NCI-H128 (cell line): ENCODE results near the gene CD5L.

Source experiments
- DNase-seq: peaks from one replicate; lab custom pipeline; 2025; ENCODE audit not compliant: unreplicated experiment; lab: John Stamatoyannopoulos, UW

CD5L gene

GRCh38 chr1:157841708-157842107 is at the start of gene CD5L:
TSS of gene CD5L (minus strand) at chr1:157841808. CDS start at chr1:157841701, 107 bp downstream.
- DNase-seq, result no peak

GRCh38 chr1:157882580-157882979 is 41.0 kb upstream of the CD5L start:
- DNase-seq, result no peak

GRCh38 chr1:157880621-157881020 is 39.0 kb upstream of the CD5L start:
- no peak for DNase-seq

- DNase-seq, result no peak
These were observed 36.5 kb upstream of the CD5L start for GRCh38 chr1:157878059-157878458.

- DNase-seq, result no peak
These were observed 28.9 kb upstream of the CD5L start for GRCh38 chr1:157870490-157870889.

GRCh38 chr1:157868654-157869053 is 27.0 kb upstream of the CD5L start:
- DNase-seq, result no peak

GRCh38 chr1:157862114-157863070 is 20.8 kb upstream of the CD5L start:
- no peak for DNase-seq

GRCh38 chr1:157856538-157856937 is 14.9 kb upstream of the CD5L start:
- DNase-seq, result no peak

GRCh38 chr1:157852476-157852875 is 10.9 kb upstream of the CD5L start:
- DNase-seq, result no peak

- no peak for DNase-seq
These were observed 7.7 kb upstream of the CD5L start for GRCh38 chr1:157849229-157849875.

GRCh38 chr1:157844089-157844830 is 2.7 kb upstream of the CD5L start:
- DNase-seq, result no peak

GRCh38 chr1:157842939-157843338 is 1.3 kb upstream of the CD5L start:
- DNase-seq, result no peak

- DNase-seq, result no peak
These were observed 2.6 kb downstream of the CD5L start for GRCh38 chr1:157838966-157839365.

GRCh38 chr1:157834430-157834829 is 7.2 kb downstream of the CD5L start:
- no peak for DNase-seq

- no peak for DNase-seq
These were observed 8.5 kb downstream of the CD5L start for GRCh38 chr1:157833145-157833544.

- no peak for DNase-seq
These were observed 9.5 kb downstream of the CD5L start for GRCh38 chr1:157831968-157832626.

- no peak for DNase-seq
These were observed 10.7 kb downstream of the CD5L start for GRCh38 chr1:157830887-157831286.

- no peak for DNase-seq
These were observed 11.9 kb downstream of the CD5L start for GRCh38 chr1:157829711-157830110.

GRCh38 chr1:157829210-157829609 is 12.4 kb downstream of the CD5L start:
- no peak for DNase-seq

GRCh38 chr1:157820299-157820698 is 21.3 kb downstream of the CD5L start:
- DNase-seq, result no peak

- DNase-seq, result no peak
These were observed 21.7 kb downstream of the CD5L start, which contains the start of gene FCRL1 for GRCh38 chr1:157819896-157820295. TSS of gene FCRL1 (minus strand) at chr1:157820120. CDS start at chr1:157820037, 83 bp downstream.
